K562 (cell line): Measurements from ENCODE around the gene DEGS1. TPM values are rescaled to one million over a fixed set of nuclear protein-coding genes. Genes with fewer than 3 reads are reported as not detected.

Source experiments
- ELK3 ChIP-seq: fragments of 450-650 bp; formaldehyde crosslinking; IDR thresholded peaks from 2 replicates; pipeline ENCODE4 v1.4.0; 2020; ENCODE audit warnings: mild to moderate bottlenecking
- FOXA1 ChIP-seq: fragments of 450-650 bp; IDR thresholded peaks from 2 replicates; pipeline ENCODE4 v1.6.1; 2016; ENCODE audit warnings: mild to moderate bottlenecking, borderline replicate concordance
- HES1 ChIP-seq: fragments of 450-650 bp; IDR thresholded peaks from 2 replicates; pipeline ENCODE4 v1.6.1; 2016; ENCODE audit warnings: low read depth, mild to moderate bottlenecking, moderate library complexity
- NFE2L1 ChIP-seq: fragments of 450-650 bp; IDR thresholded peaks from 2 replicates; pipeline ENCODE4 v1.6.1; 2016; ENCODE audit warnings: missing genetic modification characterization, low read depth, mild to moderate bottlenecking, missing compliant biosample characterization, moderate library complexity, borderline replicate concordance
- NR2C1 ChIP-seq, 2 experiments: fragments of 450-650 bp; IDR thresholded peaks; 2 replicates each; pipeline ENCODE4 v1.6.1; 2017; ENCODE audit warnings: mild to moderate bottlenecking in 2 of 2, antibody characterized with exemption in 1 of 2, inconsistent platforms in 1 of 2, missing compliant biosample characterization in 1 of 2, missing genetic modification characterization in 1 of 2
- PHB2 ChIP-seq: fragments of 450-650 bp; IDR thresholded peaks from 2 replicates; pipeline ENCODE4 v1.6.1; 2017; ENCODE audit warnings: low read depth
- POLR2H ChIP-seq: IDR thresholded peaks from 2 replicates; pipeline ENCODE4 v1.6.1; 2016; ENCODE audit warnings: missing genetic modification characterization, low read depth, mild to moderate bottlenecking, control low read depth, missing compliant biosample characterization, moderate library complexity
- RBM39 ChIP-seq: fragments of 200-400 bp; formaldehyde crosslinking; optimal IDR thresholded peaks from 2 replicates; pipeline ENCODE3; 2018; ENCODE audit warnings: low read depth, low read length
- SOX6 ChIP-seq: fragments of 450-650 bp; IDR thresholded peaks from 2 replicates; pipeline ENCODE4 v1.6.1; 2014; ENCODE audit warnings: mild to moderate bottlenecking
- SP1 ChIP-seq: sonication (generic); formaldehyde crosslinking; IDR thresholded peaks from 2 replicates; pipeline ENCODE4 v1.8.1; 2022; ENCODE audit warnings: mild to moderate bottlenecking, missing genetic modification reagents
- STAT5A ChIP-seq: IDR thresholded peaks from 2 replicates; pipeline ENCODE4 v1.6.1; 2012; ENCODE audit warnings: low read length, inconsistent platforms, borderline replicate concordance
- SUPT5H ChIP-seq: fragments of 450-650 bp; IDR thresholded peaks from 2 replicates; pipeline ENCODE4 v1.6.1; 2016
- TBL1XR1 ChIP-seq, 2 experiments: IDR thresholded peaks; 2 replicates each; pipeline ENCODE4 v1.6.1; 2012; ENCODE audit warnings: improper control_type of control experiment in 2 of 2, low read length in 2 of 2, mild to moderate bottlenecking in 1 of 2
- YY1 ChIP-seq, 3 experiments: IDR thresholded peaks; 2 replicates each; pipeline ENCODE4 v1.6.1; 2011; ENCODE audit warnings: low read length in 2 of 3, mild to moderate bottlenecking in 2 of 3, moderate library complexity in 2 of 3, borderline replicate concordance in 1 of 3, control low read depth in 1 of 3, low read depth in 1 of 3; ENCODE audit not compliant: insufficient read depth in 3 of 3, insufficient replicate concordance in 2 of 3, control insufficient read depth in 1 of 3, insufficient read length in 1 of 3; ENCODE audit errors: extremely low read depth in 1 of 3
- ZNF239 ChIP-seq: fragments of 250-450 bp; sonication (Bioruptor Pico); IDR thresholded peaks from 2 replicates; pipeline ENCODE4 v1.4.0; 2020; ENCODE audit warnings: mild to moderate bottlenecking
- ZNF316 ChIP-seq: fragments of 450-650 bp; IDR thresholded peaks from 2 replicates; pipeline ENCODE4 v1.6.1; 2016
- ZNF431 ChIP-seq: sonication (generic); formaldehyde crosslinking; IDR thresholded peaks from 2 replicates; pipeline ENCODE4 v1.8.0; 2022; ENCODE audit warnings: mild to moderate bottlenecking, missing genetic modification reagents
- ZNF639 ChIP-seq, 2 experiments: fragments of 200-800 bp in 1 of 2; sonication (Bioruptor generic) in 1 of 2; sonication (generic) in 1 of 2; formaldehyde crosslinking in 1 of 2; IDR thresholded peaks in 1 of 2; conservative IDR thresholded peaks in 1 of 2; 2 replicates each; pipeline versions ENCODE4 v1.5.0 to v1.6.1; 2016 to 2020; ENCODE audit warnings: missing compliant biosample characterization in 1 of 2, missing genetic modification characterization in 1 of 2, missing genetic modification reagents in 1 of 2
- polyA plus RNA-seq, 8 experiments: library from polyadenylated mRNA; depleted of rRNA in 4 of 8; stranded (reverse) in 5 of 8; unstranded in 3 of 8; fragments of >200 nt; fragmentation: Nextera tagmentation in 2 of 8; fragmentation: Illumina TruSeq in 1 of 8; extraction: Ambion mirVana in 2 of 8; extraction: Trizol in 1 of 8; gene quantifications; 2 replicates each; pipeline versions ENCODE4 v1.2.1 to v1.2.3, GENCODE V29; 2011 to 2014; ENCODE audit warnings: inconsistent platforms in 1 of 8, missing spikeins in 1 of 8
- total RNA-seq, 7 experiments: library from RNA; depleted of rRNA in 6 of 7; stranded (reverse); fragments of >200 nt in 6 of 7; fragmentation: Illumina TruSeq in 2 of 7; extraction: Trizol in 2 of 7; gene quantifications; 2 replicates each; pipeline versions ENCODE4 v1.2.1 to v1.2.3, GENCODE V29; 2011 to 2021; ENCODE audit warnings: low replicate concordance in 1 of 7

The DEGS1 gene
- total and polyA plus RNA-seq, 9 of the 15 experiments (the other 6 are each of a cell fraction or from before 2014, with no cell fraction given), result 12.3 to 95.0 (median 38.8) TPM

GRCh38 chr1:224160171-224160682, 22.8 kb upstream of the DEGS1 start (continued):
- TF ChIP-seq YY1 (IDR thresholded peaks at IDR 0.05; ENCODE audit: borderline replicate concordance in 1 of 3, control insufficient read depth in 1 of 3, extremely low read depth in 1 of 3, insufficient read depth in 3 of 3, insufficient read length in 1 of 3, insufficient replicate concordance in 2 of 3, low read depth in 1 of 3, low read length in 2 of 3), result no peak
- no peak for TF ChIP-seq ZNF431 (CRISPR knock-in tag)
- peak; percentile 91 for TF ChIP-seq PHB2
- TF ChIP-seq STAT5A, result peak; percentile 96
- no peak for TF ChIP-seq FOXA1
- peak; percentile 13; the same call in 1 of the 2 replicates for TF ChIP-seq ZNF239 (CRISPR knock-in tag)
- peak; percentile 51; the same call in 1 of the 2 replicates for TF ChIP-seq SP1 (CRISPR knock-in tag)
- peak; percentile 98 for TF ChIP-seq SOX6
- TF ChIP-seq HES1, result peak; percentile 84
- TF ChIP-seq POLR2H (tag), result no peak
- peak; percentile 83 for TF ChIP-seq ZNF316
- no peak for TF ChIP-seq RBM39
- peak; percentile 44; the same call in 1 of the 2 replicates for TF ChIP-seq NR2C1 (IDR thresholded peaks at IDR 0.05)
- peak; percentile 78 for TF ChIP-seq NR2C1 (tag; IDR thresholded peaks at IDR 0.05)
- TF ChIP-seq ZNF639 (CRISPR knock-in tag; conservative IDR thresholded peaks at IDR 0.05 in 1 of 2, IDR thresholded peaks at IDR 0.05 in 1 of 2), result no peak
- TF ChIP-seq SUPT5H, result no peak
- TF ChIP-seq TBL1XR1 (IDR thresholded peaks at IDR 0.05; ENCODE audit: low read length in 2 of 2), result peak; percentile 38 to 93; a peak in 3 of 4 replicates
- TF ChIP-seq NFE2L1 (tag), result no peak
- no peak for TF ChIP-seq ELK3 (CRISPR knock-in tag)
